ENCODE measurements around the gene ASCC1.

- no peak for TF ChIP-seq CTCF (IDR thresholded peaks at IDR 0.05)
- TF ChIP-seq EZH2 (IDR thresholded peaks at IDR 0.05; ENCODE audit: borderline replicate concordance, insufficient read depth, low read depth, low read length, poor library complexity, severe bottlenecking) = no peak
Observed at GRCh38 chr10:72260976-72261783, 45.1 kb upstream of the ASCC1 start.
